ENCODE results near the gene ADGRA3. TPM values are rescaled to one million over a fixed set of nuclear protein-coding genes. Genes with fewer than 3 reads are reported as not detected.

Gene ADGRA3
- total and polyA plus RNA-seq, 8 donors = 17.6 to 67.1 (median 63.5) TPM

- intact Hi-C loops (cut with DNase I) = no loop called here
- H3K36me3 ChIP-seq = no peaks in the 10 kb centered on the region
Observed at GRCh38 chr4:22428441-22428840, 87.4 kb downstream of the ADGRA3 start.

GRCh38 chr4:22427675-22428074, 88.2 kb downstream of the ADGRA3 start:
- Histone ChIP-seq H3K27ac (no peak overlapping the region), H3K36me3 (no peaks in the 10 kb centered on the region), H3K4me3 (no peak overlapping the region), H3K27me3 (no peaks in the 10 kb centered on the region), H3K9me3 (no peaks in the 10 kb centered on the region), H3K4me1 (no peaks in the 10 kb centered on the region)
- ATAC-seq = no peak
- intact Hi-C loops (cut with DNase I) = no loop called here
- TF ChIP-seq CTCF (IDR thresholded peaks at IDR 0.05) = no peak
- no peak for DNase-seq

More at GRCh38 chr4:22428441-22428840, 87.4 kb downstream of the ADGRA3 start:
- H3K27me3 ChIP-seq = no peaks in the 10 kb centered on the region
- H3K4me1 ChIP-seq = no peaks in the 10 kb centered on the region
- DNase-seq (no peak), ATAC-seq (no peak)
- H3K9me3 ChIP-seq = no peaks in the 10 kb centered on the region
- no peak overlapping the region for H3K4me3 ChIP-seq
- no peak overlapping the region for H3K27ac ChIP-seq
- TF ChIP-seq CTCF (IDR thresholded peaks at IDR 0.05) = no peak

- Histone ChIP-seq H3K36me3 (no peaks in the 10 kb centered on the region), H3K4me3 (no peak overlapping the region), H3K4me1 (no peaks in the 10 kb centered on the region), H3K9me3 (no peaks in the 10 kb centered on the region), H3K27me3 (no peaks in the 10 kb centered on the region), H3K27ac (no peak overlapping the region)
- no peak for DNase-seq
- ATAC-seq = no peak
- TF ChIP-seq CTCF (IDR thresholded peaks at IDR 0.05) = no peak
- intact Hi-C loops (cut with DNase I) = no loop called here
Observed at GRCh38 chr4:22420291-22420690, 95.6 kb downstream of the ADGRA3 start.

- no peak for TF ChIP-seq CTCF (IDR thresholded peaks at IDR 0.05)
- ATAC-seq = peak; percentile 63
- H3K27ac ChIP-seq = no peak overlapping the region
- no peak overlapping the region for H3K4me3 ChIP-seq
- intact Hi-C loops (cut with DNase I) = loop anchor here in 1 of 2 donors (10.0 kb wide), 1 partner anchor 187 kb away; no protein-coding TSS in a partner anchor
- no peaks in the 10 kb centered on the region for H3K9me3 ChIP-seq
- no peaks in the 10 kb centered on the region for H3K4me1 ChIP-seq
- DNase-seq = no peak
- no peaks in the 10 kb centered on the region for H3K27me3 ChIP-seq
- no peaks in the 10 kb centered on the region for H3K36me3 ChIP-seq
Observed at GRCh38 chr4:22417408-22417807, 98.5 kb downstream of the ADGRA3 start.

GRCh38 chr4:22416403-22416802, 99.5 kb downstream of the ADGRA3 start:
- intact Hi-C loops (cut with DNase I) = loop anchor here in 1 of 2 donors (10.0 kb wide), 1 partner anchor 188 kb away; no protein-coding TSS in a partner anchor
- DNase-seq = no peak
- Histone ChIP-seq H3K4me1 (no peaks in the 10 kb centered on the region), H3K4me3 (no peak overlapping the region), H3K27ac (no peak overlapping the region), H3K36me3 (no peaks in the 10 kb centered on the region), H3K27me3 (no peaks in the 10 kb centered on the region), H3K9me3 (no peaks in the 10 kb centered on the region)
- no peak for TF ChIP-seq CTCF (IDR thresholded peaks at IDR 0.05)
- no peak for ATAC-seq

Measured in left lung (tissue), 10 donors.